Measurements from ENCODE around the gene COTL1. TPM values are rescaled to one million over a fixed set of nuclear protein-coding genes. Genes with fewer than 3 reads are reported as not detected.

The COTL1 gene
- total and polyA plus RNA-seq, 9 of the 15 experiments (the other 6 are each of a cell fraction or from before 2014, with no cell fraction given): 27.7 to 185 (median 72.5) TPM

GRCh38 chr16:84617041-84617790 is 662 bp downstream of the COTL1 start (continued):
- peak; percentile 30; the same call in 1 of the 2 replicates for TF ChIP-seq ZBTB40 (IDR thresholded peaks at IDR 0.05)
- no peak for TF ChIP-seq ZBTB40 (CRISPR knock-in tag; IDR thresholded peaks at IDR 0.05)
- peak; percentile 60 for TF ChIP-seq ZEB2 (IDR thresholded peaks at IDR 0.05)
- TF ChIP-seq TRIM25 (IDR thresholded peaks at IDR 0.05; ENCODE audit: borderline replicate concordance): no peak
- no peak for TF ChIP-seq ZBTB26 (CRISPR knock-in tag; IDR thresholded peaks at IDR 0.05)
- peak; percentile 14; the same call in 1 of the 2 replicates for TF ChIP-seq NR3C1 (CRISPR knock-in tag; IDR thresholded peaks at IDR 0.05)
- TF ChIP-seq ZFX (CRISPR knock-in tag; IDR thresholded peaks at IDR 0.05): no peak
- TF ChIP-seq SIN3A (IDR thresholded peaks at IDR 0.05; ENCODE audit: borderline replicate concordance in 2 of 2, control insufficient read depth in 1 of 2, low read depth in 2 of 2, low read length in 2 of 2): peak in 1 of 2 experiments; percentile 58; a peak in 1 of 4 replicates
- no peak for TF ChIP-seq NBN (IDR thresholded peaks at IDR 0.05; ENCODE audit: low read depth)
- no peak for TF ChIP-seq ETV5 (CRISPR knock-in tag; IDR thresholded peaks at IDR 0.05; ENCODE audit: low read depth)
- no peak for TF ChIP-seq GABPA (tag; conservative IDR thresholded peaks at IDR 0.05; ENCODE audit: low read depth)
- no peak for TF ChIP-seq POLR2B (IDR thresholded peaks at IDR 0.05; ENCODE audit: low read depth, partially characterized antibody)
- no peak for TF ChIP-seq ATF1 (CRISPR knock-in tag; IDR thresholded peaks at IDR 0.05)
- TF ChIP-seq ATF1 (tag; IDR thresholded peaks at IDR 0.05): 0 out of 2 replicates have a peak, but pooled peaks have one; percentile 33
- no peak for TF ChIP-seq ERF (CRISPR knock-in tag; IDR thresholded peaks at IDR 0.05)
- no peak for TF ChIP-seq MBD2 (IDR thresholded peaks at IDR 0.05; ENCODE audit: borderline replicate concordance, low read depth)
- TF ChIP-seq NUFIP1 (IDR thresholded peaks at IDR 0.05; ENCODE audit: partially characterized antibody): no peak

Measured in K562 (cell line).